ENCODE results near the gene PRSS36.

The PRSS36 gene

DNA sequence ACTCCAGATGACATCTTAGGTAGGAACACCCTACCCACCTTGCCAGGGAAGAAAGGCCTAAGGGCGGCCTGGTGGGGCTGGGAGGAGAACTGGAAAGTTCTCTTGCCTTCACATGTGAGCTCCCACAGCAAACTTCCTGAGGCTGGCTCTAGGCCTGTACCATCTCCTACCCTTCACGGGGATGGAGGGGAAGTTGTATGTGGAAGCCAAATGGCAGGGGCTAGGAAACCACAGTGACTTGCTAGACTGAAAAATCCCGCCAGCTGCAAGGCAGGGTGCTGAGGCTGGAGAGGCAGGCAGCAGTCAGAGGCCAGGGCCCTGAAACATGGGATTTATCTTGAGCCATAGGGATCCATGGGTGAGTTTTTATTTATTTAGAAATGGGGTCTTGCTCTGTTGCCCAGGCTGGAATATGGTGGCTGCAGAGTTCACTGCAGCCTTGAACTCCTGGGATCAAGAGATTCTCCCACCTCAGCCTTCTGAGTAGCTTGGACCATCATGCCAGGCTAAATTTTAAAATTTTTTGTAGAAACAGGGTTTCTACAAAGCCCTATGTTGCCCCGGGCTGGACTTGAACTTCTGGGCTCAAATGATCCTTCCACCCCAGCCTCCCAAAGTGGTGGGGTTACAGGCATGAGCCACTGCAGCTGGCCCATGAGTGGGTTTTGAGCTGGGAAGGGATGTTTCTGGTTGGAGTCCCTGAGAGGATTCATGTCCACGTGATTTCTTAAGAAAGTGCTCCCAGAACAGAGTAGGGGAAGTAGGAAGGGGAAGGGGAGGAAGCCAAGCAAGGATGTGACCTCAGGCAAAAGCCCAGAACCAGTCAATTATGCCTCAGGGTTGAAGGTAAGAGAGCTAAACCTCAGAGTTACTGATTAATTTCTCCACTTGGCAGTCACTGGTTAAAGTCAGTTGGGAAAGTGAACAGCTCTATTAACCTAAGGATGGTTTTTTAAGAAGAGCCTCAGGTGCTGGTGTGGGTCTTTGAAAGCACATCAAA is 36.4 kb downstream of the PRSS36 start:
- Histone ChIP-seq H3K4me1 (ENCODE audit: control insufficient read depth, low read length) (peaks cover 20% of the 10 kb centered on the region), H3F3A (ENCODE audit: control insufficient read depth, insufficient read depth) (peaks cover 9% of the 10 kb centered on the region), H3K79me2 (ENCODE audit: control insufficient read depth, low read length) (peaks cover 35% of the 10 kb centered on the region), H3K36me3 (ENCODE audit: control insufficient read depth, low read length) (peaks cover 48% of the 10 kb centered on the region), H3K27me3 (ENCODE audit: control insufficient read depth, low read length) (no peaks in the 10 kb centered on the region), H3K9me3 (ENCODE audit: control insufficient read depth, insufficient read depth, low read length) (no peaks in the 10 kb centered on the region), H3K9me2 (replicated peaks; ENCODE audit: control insufficient read depth, low read length) (no peaks in the 10 kb centered on the region), H3K4me3 (ENCODE audit: low read length) (no peak overlapping the region), H3K27ac (ENCODE audit: low read depth, low read length) (no peak overlapping the region), H4K20me1 (ENCODE audit: control insufficient read depth, insufficient read depth, low read depth, low read length) (peaks cover 4% of the 10 kb centered on the region; the same call in 1 of the 2 replicates), H3K4me2 (ENCODE audit: low read length) (no peak overlapping the region)
- no peak for TF ChIP-seq EZH2phosphoT487 (IDR thresholded peaks at IDR 0.05; ENCODE audit: borderline replicate concordance, low read length)
- TF ChIP-seq, protein P1, sequence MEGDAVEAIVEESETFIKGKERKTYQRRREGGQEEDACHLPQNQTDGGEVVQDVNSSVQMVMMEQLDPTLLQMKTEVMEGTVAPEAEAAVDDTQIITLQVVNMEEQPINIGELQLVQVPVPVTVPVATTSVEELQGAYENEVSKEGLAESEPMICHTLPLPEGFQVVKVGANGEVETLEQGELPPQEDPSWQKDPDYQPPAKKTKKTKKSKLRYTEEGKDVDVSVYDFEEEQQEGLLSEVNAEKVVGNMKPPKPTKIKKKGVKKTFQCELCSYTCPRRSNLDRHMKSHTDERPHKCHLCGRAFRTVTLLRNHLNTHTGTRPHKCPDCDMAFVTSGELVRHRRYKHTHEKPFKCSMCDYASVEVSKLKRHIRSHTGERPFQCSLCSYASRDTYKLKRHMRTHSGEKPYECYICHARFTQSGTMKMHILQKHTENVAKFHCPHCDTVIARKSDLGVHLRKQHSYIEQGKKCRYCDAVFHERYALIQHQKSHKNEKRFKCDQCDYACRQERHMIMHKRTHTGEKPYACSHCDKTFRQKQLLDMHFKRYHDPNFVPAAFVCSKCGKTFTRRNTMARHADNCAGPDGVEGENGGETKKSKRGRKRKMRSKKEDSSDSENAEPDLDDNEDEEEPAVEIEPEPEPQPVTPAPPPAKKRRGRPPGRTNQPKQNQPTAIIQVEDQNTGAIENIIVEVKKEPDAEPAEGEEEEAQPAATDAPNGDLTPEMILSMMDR (IDR thresholded peaks at IDR 0.05; ENCODE audit: low read depth, low read length, poor library complexity, severe bottlenecking), result no peak

DNA sequence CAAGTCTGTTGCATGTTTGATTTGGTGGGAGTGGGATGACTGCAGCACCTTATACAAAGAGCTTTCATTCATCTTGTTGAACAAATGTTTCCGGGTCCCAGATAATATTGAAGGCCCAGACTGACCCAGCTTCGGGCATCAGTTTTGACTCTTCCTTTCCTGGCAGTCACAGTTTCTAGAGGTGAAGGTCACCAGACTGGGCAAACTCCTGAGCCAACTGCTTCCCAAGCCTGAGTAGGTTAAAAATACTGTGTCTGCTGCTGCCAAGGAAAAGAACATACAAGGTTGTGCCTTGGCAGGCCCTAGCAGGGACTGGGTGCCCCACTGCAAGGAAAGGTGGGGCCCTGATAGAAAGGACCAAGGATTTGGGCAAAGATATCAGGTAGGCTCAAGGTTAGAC is 37.2 kb downstream of the PRSS36 start:
- Histone ChIP-seq H3K9me2 (replicated peaks; ENCODE audit: control insufficient read depth, low read length) (no peaks in the 10 kb centered on the region), H3F3A (ENCODE audit: control insufficient read depth, insufficient read depth) (peaks cover 9% of the 10 kb centered on the region), H3K27ac (ENCODE audit: low read depth, low read length) (no peak overlapping the region), H3K4me1 (ENCODE audit: control insufficient read depth, low read length) (peaks cover 19% of the 10 kb centered on the region), H3K9me3 (ENCODE audit: control insufficient read depth, insufficient read depth, low read length) (no peaks in the 10 kb centered on the region), H3K79me2 (ENCODE audit: control insufficient read depth, low read length) (peaks cover 34% of the 10 kb centered on the region), H3K4me2 (ENCODE audit: low read length) (no peak overlapping the region), H3K4me3 (ENCODE audit: low read length) (no peak overlapping the region), H3K27me3 (ENCODE audit: control insufficient read depth, low read length) (no peaks in the 10 kb centered on the region), H3K36me3 (ENCODE audit: control insufficient read depth, low read length) (peaks cover 48% of the 10 kb centered on the region), H4K20me1 (ENCODE audit: control insufficient read depth, insufficient read depth, low read depth, low read length) (no peaks in the 10 kb centered on the region)
- TF ChIP-seq, protein P1 (IDR thresholded peaks at IDR 0.05; ENCODE audit: low read depth, low read length, poor library complexity, severe bottlenecking), result no peak
- TF ChIP-seq EZH2phosphoT487 (IDR thresholded peaks at IDR 0.05; ENCODE audit: borderline replicate concordance, low read length), result no peak

- H3K9me3 ChIP-seq (ENCODE audit: control insufficient read depth, insufficient read depth, low read length), result no peaks in the 10 kb centered on the region
- TF ChIP-seq EZH2phosphoT487 (IDR thresholded peaks at IDR 0.05; ENCODE audit: borderline replicate concordance, low read length), result no peak
- TF ChIP-seq, protein P1 (IDR thresholded peaks at IDR 0.05; ENCODE audit: low read depth, low read length, poor library complexity, severe bottlenecking), result no peak
- H3K9me2 ChIP-seq (replicated peaks; ENCODE audit: control insufficient read depth, low read length), result no peaks in the 10 kb centered on the region
- H3K36me3 ChIP-seq (ENCODE audit: control insufficient read depth, low read length), result peaks cover 48% of the 10 kb centered on the region
- H3F3A ChIP-seq (ENCODE audit: control insufficient read depth, insufficient read depth), result peaks cover 9% of the 10 kb centered on the region
- no peaks in the 10 kb centered on the region for H4K20me1 ChIP-seq (ENCODE audit: control insufficient read depth, insufficient read depth, low read depth, low read length)
- H3K4me1 ChIP-seq (ENCODE audit: control insufficient read depth, low read length), result peaks cover 26% of the 10 kb centered on the region
- peaks cover 35% of the 10 kb centered on the region for H3K79me2 ChIP-seq (ENCODE audit: control insufficient read depth, low read length)
- no peak overlapping the region for H3K4me2 ChIP-seq (ENCODE audit: low read length)
- no peak overlapping the region for H3K4me3 ChIP-seq (ENCODE audit: low read length)
- no peaks in the 10 kb centered on the region for H3K27me3 ChIP-seq (ENCODE audit: control insufficient read depth, low read length)
- no peak overlapping the region for H3K27ac ChIP-seq (ENCODE audit: low read depth, low read length)
Observed at GRCh38 chr16:31111881-31112466, 37.9 kb downstream of the PRSS36 start.
